ENCODE measurements around the gene VIT.

GRCh38 chr2:36717603-36718266, 21.2 kb downstream of the VIT start:
- no peak for TF ChIP-seq CTCF (conservative IDR thresholded peaks at IDR 0.05 in 1 of 2, IDR thresholded peaks at IDR 0.05 in 1 of 2; ENCODE audit: extremely low read depth in 1 of 2, insufficient read depth in 1 of 2, low read depth in 1 of 2, low read length in 2 of 2)
- no peak for TF ChIP-seq EZH2 (IDR thresholded peaks at IDR 0.05; ENCODE audit: borderline replicate concordance, low read length)
